Gastroesophageal sphincter (tissue), 4 donors: ENCODE data around the gene CDH22. TPM values are rescaled to one million over a fixed set of nuclear protein-coding genes. Genes with fewer than 3 reads are reported as not detected.

ENCODE experiments used
- ATAC-seq: fragments of 150-250 bp; one replicate; pipeline ENCODE4 v1.9.1; 2016; ENCODE audit warnings: mild to moderate bottlenecking, moderate library complexity
- H3K27ac ChIP-seq, 4 donors: fragments of 200-600 bp; sonication (generic) in 3 of 4; 1 replicate in 3 of 4; 2 replicates in 1 of 4; pipeline ENCODE4 v1.5.1; 2016 to 2019
- H3K27me3 ChIP-seq: fragments of 200-600 bp; sonication (generic); one replicate; pipeline ENCODE4 v1.5.1; 2019
- H3K36me3 ChIP-seq, 2 donors: fragments of 200-600 bp; sonication (generic); one replicate each; pipeline ENCODE4 v1.5.1; 2019; ENCODE audit warnings: control low read depth in 1 of 2
- H3K4me1 ChIP-seq, 3 donors: fragments of 200-600 bp; sonication (generic); 1 replicate in 2 of 3; 2 replicates in 1 of 3; pipeline ENCODE4 v1.5.1; 2016 to 2019; ENCODE audit warnings: control low read depth in 2 of 3
- H3K4me3 ChIP-seq, 2 donors: fragments of 200-600 bp; sonication (generic); one replicate each; pipeline ENCODE4 v1.5.1; 2019; ENCODE audit warnings: mild to moderate bottlenecking in 1 of 2, moderate library complexity in 1 of 2
- H3K9me3 ChIP-seq, 3 donors: fragments of 200-600 bp; sonication (generic); one replicate each; pipeline ENCODE4 v1.5.1; 2017 to 2019; ENCODE audit warnings: control low read depth in 2 of 3
- EP300 ChIP-seq: sonication (generic); formaldehyde crosslinking; IDR thresholded peaks from one replicate; pipeline ENCODE4 v1.6.1; 2017; ENCODE audit warnings: antibody characterized with exemption, mild to moderate bottlenecking
- POLR2A ChIP-seq, 2 donors: fragments of 450-650 bp; IDR thresholded peaks; one replicate each; pipeline ENCODE4 v1.6.1; 2017; ENCODE audit warnings: antibody characterized with exemption in 2 of 2, mild to moderate bottlenecking in 2 of 2, moderate library complexity in 1 of 2
- POLR2AphosphoS5 ChIP-seq: sonication (generic); formaldehyde crosslinking; IDR thresholded peaks from one replicate; pipeline ENCODE4 v1.6.1; 2017; ENCODE audit warnings: antibody characterized with exemption
- WGBS, 2 donors: methylation state at CpG; one replicate each; pipeline ENCODE4 v1.1.5; 2018; ENCODE audit warnings: low coverage in 1 of 2; 5-methylcytosine and 5-hydroxymethylcytosine counted together
- total RNA-seq, 4 donors: library from RNA; depleted of rRNA; stranded (reverse); fragments of >200 nt; gene quantifications; one replicate each; pipeline ENCODE4 v1.1.0, GENCODE V29; 2016
- TF ChIP-seq, protein P1 (sequence below), 4 experiments: fragments of 200-600 bp in 2 of 4; fragments of 450-650 bp in 2 of 4; sonication (generic) in 1 of 4; IDR thresholded peaks; one replicate each; pipeline ENCODE4 v1.5.1; 2017 to 2019; ENCODE audit warnings: antibody characterized with exemption in 4 of 4, mild to moderate bottlenecking in 2 of 4, moderate library complexity in 2 of 4

CDH22 gene
- total RNA-seq, 4 donors from 2014 or later: 0.15 TPM; not detected in 3

DNA sequence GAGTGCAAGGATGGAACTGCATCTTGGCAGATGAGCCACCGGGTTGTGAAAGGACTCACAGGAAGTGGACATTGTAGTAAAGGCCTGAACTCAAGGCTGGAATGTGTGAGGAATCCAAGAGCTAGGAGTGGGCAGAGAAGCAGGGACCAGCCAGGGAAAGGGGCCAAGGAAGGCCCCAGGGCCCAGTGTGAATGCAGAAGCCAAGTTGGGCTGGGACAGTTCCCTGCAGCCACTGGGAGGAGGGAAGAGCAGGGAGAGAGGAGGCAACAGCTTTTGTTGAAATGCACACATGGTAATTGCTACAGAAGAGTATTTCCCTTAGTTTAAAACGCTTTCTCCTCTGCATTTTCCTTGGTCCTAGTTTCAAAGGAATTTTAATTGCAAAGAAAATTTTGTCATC lies 34.6 kb downstream of the CDH22 start:
- H3K27ac ChIP-seq: no peak overlapping the region
- 25 to 60% methylated on average over 1 to 2 of the region's 2 CpGs for WGBS, 2 donors
- peaks cover 97% of the 10 kb centered on the region for H3K27me3 ChIP-seq
- TF ChIP-seq, protein P1, sequence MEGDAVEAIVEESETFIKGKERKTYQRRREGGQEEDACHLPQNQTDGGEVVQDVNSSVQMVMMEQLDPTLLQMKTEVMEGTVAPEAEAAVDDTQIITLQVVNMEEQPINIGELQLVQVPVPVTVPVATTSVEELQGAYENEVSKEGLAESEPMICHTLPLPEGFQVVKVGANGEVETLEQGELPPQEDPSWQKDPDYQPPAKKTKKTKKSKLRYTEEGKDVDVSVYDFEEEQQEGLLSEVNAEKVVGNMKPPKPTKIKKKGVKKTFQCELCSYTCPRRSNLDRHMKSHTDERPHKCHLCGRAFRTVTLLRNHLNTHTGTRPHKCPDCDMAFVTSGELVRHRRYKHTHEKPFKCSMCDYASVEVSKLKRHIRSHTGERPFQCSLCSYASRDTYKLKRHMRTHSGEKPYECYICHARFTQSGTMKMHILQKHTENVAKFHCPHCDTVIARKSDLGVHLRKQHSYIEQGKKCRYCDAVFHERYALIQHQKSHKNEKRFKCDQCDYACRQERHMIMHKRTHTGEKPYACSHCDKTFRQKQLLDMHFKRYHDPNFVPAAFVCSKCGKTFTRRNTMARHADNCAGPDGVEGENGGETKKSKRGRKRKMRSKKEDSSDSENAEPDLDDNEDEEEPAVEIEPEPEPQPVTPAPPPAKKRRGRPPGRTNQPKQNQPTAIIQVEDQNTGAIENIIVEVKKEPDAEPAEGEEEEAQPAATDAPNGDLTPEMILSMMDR (IDR thresholded peaks at IDR 0.05): no peak
- TF ChIP-seq POLR2A (IDR thresholded peaks at IDR 0.05) (no peak), EP300 (no peak), POLR2AphosphoS5 (no peak)
- no peak overlapping the region for H3K4me3 ChIP-seq
- ATAC-seq: no peak
- H3K4me1 ChIP-seq: no peaks in the 10 kb centered on the region
- H3K36me3 ChIP-seq: no peaks in the 10 kb centered on the region
- H3K9me3 ChIP-seq: peaks cover 0 to 31% (median 0%) of the 10 kb centered on the region in 3 donors

DNA sequence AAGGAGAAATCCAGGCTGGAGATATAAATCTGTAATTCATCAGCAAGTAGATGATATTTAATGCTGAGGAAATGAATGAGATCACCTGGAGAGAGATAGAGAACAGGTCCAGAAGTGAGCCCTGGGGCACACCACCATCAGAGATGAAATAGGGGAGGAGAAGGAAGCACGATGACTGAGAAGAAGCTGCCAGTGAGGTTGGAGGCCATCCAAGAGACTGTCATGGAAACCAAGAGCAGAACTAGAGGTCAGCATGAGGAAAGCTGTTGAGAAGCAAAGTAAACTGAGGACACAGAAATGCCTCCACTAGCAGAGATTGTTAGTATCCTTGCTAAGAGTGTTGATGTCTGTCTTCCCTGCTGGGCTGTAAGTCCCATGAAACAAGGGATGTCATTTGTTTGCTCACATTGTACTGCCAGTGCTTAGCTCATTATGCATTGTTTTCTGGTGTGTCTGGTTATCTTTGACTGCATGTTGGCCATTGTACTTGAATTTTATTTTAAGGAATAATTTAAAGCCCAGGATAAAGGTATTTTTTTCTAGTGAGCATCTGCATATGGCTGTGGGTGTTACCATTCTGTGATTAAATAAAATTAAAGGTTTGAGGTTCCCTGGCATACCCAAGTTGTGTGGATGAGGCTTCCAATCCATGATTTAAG lies 35.8 kb downstream of the CDH22 start:
- H3K27ac ChIP-seq: no peak overlapping the region
- 14 to 55% methylated on average over 1 of the region's 1 CpG for WGBS, 2 donors
- H3K27me3 ChIP-seq: peaks cover 97% of the 10 kb centered on the region
- peaks cover 0 to 31% (median 0%) of the 10 kb centered on the region in 3 donors for H3K9me3 ChIP-seq
- no peak overlapping the region for H3K4me3 ChIP-seq
- ATAC-seq: no peak
- H3K4me1 ChIP-seq: no peaks in the 10 kb centered on the region
- no peak for TF ChIP-seq EP300
- TF ChIP-seq POLR2AphosphoS5: no peak
- no peaks in the 10 kb centered on the region for H3K36me3 ChIP-seq

DNA sequence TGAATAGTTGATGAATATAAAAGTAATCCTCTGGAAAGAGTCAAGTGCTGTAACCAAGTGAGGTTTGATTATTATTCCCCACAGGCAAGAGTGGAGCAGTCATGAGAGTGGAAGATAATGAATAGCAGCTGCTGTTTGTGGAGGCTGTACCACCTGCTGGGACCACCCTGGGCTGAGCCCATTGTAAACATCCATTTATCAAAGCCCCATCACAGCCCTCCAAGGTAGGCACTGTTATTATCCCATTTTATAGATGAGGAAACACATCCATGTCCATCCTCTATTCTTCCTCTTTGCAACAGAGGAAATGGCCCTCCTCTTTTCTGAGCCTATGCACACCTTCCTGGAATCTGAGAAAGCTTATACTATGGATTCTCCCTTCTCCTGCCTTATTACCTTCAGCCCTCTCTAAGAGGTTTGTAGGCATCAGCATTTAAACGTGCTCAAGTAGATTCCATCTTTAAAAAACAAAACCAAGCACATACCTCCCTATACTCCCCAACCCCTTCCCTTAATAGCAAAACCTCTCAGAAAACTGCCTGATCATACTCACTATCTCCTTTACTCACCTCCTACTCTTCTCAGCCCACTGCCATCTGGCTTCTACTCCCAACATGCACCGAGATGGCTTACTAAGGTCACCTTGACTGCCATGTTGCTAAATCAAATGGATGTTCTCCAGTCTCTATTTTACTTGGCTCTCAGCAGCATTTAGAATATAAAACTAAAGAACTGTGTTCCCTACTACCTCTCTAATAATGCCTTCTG lies 37.1 kb downstream of the CDH22 start:
- WGBS, 2 donors: 56 to 73% methylated on average over 2 of the region's 2 CpGs
- no peaks in the 10 kb centered on the region for H3K4me1 ChIP-seq
- peaks cover 97% of the 10 kb centered on the region for H3K27me3 ChIP-seq
- peaks cover 0 to 31% (median 0%) of the 10 kb centered on the region in 3 donors for H3K9me3 ChIP-seq
- TF ChIP-seq, protein P1 (IDR thresholded peaks at IDR 0.05): no peak
- TF ChIP-seq POLR2A (IDR thresholded peaks at IDR 0.05) (no peak), EP300 (no peak), POLR2AphosphoS5 (no peak)
- no peak overlapping the region for H3K4me3 ChIP-seq
- H3K36me3 ChIP-seq: no peaks in the 10 kb centered on the region
- H3K27ac ChIP-seq: no peak overlapping the region
- ATAC-seq: no peak

DNA sequence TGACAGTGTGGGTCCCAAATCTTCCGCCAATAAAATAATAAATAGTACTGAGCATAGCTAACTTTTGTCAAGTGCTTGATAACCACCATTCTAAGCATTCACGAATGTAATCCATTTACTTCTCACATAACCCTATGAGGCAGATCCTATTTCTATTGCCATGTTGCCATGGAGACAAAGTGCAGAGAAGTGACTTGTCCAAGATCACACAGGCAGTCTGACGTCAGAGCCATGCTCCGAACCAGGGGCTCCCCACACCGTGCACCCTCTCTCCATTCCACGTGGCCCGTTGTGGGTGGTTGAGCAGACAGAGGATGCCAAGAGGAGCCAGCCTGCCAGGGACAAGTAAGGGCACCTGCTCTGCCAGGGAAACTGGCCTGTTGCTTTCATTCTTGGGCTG lies 38.9 kb downstream of the CDH22 start:
- Histone ChIP-seq H3K4me3 (no peak overlapping the region), H3K27ac (no peak overlapping the region), H3K27me3 (peaks cover 97% of the 10 kb centered on the region), H3K36me3 (no peaks in the 10 kb centered on the region), H3K9me3 (peaks cover 0 to 27% (median 0%) of the 10 kb centered on the region in 3 donors), H3K4me1 (no peaks in the 10 kb centered on the region)
- 73 to 82% methylated on average over 2 to 7 of the region's 7 CpGs for WGBS, 2 donors
- no peak for ATAC-seq
- TF ChIP-seq, protein P1 (IDR thresholded peaks at IDR 0.05): no peak
- TF ChIP-seq POLR2AphosphoS5 (no peak), POLR2A (IDR thresholded peaks at IDR 0.05) (no peak), EP300 (no peak)

DNA sequence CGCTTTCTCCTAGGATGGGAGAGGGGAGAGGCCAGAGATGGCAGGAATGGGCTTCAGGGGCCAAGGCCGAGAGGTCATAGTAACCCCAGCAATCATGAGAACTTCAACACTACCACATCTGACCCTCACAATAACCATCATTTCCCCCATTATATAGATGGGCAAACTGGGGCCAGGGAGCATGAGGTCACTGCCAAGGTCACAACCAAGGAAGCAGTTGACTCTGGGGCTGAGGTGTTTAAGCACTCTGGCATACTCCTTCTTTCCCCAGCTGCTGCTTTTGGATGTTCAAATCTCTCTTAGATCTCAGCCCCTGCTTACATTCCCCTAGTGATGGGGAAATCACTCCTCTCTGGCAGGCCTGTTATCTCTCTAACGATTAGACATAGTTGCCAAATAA lies 39.6 kb downstream of the CDH22 start:
- TF ChIP-seq POLR2A (IDR thresholded peaks at IDR 0.05) (no peak), EP300 (no peak), POLR2AphosphoS5 (no peak)
- TF ChIP-seq, protein P1 (IDR thresholded peaks at IDR 0.05): no peak
- Histone ChIP-seq H3K9me3 (peaks cover 0 to 20% (median 0%) of the 10 kb centered on the region in 3 donors), H3K27me3 (peaks cover 98% of the 10 kb centered on the region), H3K4me1 (no peaks in the 10 kb centered on the region), H3K4me3 (no peak overlapping the region), H3K36me3 (no peaks in the 10 kb centered on the region), H3K27ac (no peak overlapping the region)
- 43 to 100% methylated on average over 1 to 2 of the region's 3 CpGs for WGBS, 2 donors
- ATAC-seq: no peak
